ENCODE data around the gene MAPK4.

The MAPK4 gene

DNA sequence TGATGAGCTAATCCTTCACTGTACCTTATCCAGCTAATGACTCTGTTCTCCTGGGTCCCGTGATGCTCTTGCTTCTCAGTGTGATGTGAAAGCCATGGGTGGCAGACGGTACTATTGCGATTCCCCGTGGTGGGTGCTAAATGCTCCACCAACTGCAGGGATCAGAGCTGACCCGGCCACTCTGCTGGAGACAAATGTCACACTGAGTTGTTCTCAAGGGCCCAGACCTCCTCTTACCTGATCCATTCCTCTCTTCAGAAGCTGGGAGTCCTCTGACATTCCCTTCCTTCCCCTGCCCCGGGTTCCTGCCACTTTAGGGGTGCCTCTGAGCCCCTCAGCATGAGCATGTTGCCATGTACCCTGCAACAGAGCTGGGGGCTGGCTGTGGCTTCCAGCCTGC lies 105.1 kb downstream of the MAPK4 start:
- Histone ChIP-seq H3K27me3 (ENCODE audit: control insufficient read depth, insufficient read depth, low read length) (no peaks in the 10 kb centered on the region), H3K27ac (ENCODE audit: low read depth, low read length) (no peak overlapping the region), H3K9me3 (ENCODE audit: control insufficient read depth, insufficient read depth, low read length) (no peaks in the 10 kb centered on the region), H3K4me1 (ENCODE audit: control insufficient read depth, insufficient read depth, low read length) (no peaks in the 10 kb centered on the region), H3K4me3 (ENCODE audit: low read depth, low read length) (no peak overlapping the region), H3K36me3 (ENCODE audit: control insufficient read depth, insufficient read depth, low read length) (no peaks in the 10 kb centered on the region), H3K9ac (ENCODE audit: low read depth, low read length) (no peak overlapping the region)

DNA sequence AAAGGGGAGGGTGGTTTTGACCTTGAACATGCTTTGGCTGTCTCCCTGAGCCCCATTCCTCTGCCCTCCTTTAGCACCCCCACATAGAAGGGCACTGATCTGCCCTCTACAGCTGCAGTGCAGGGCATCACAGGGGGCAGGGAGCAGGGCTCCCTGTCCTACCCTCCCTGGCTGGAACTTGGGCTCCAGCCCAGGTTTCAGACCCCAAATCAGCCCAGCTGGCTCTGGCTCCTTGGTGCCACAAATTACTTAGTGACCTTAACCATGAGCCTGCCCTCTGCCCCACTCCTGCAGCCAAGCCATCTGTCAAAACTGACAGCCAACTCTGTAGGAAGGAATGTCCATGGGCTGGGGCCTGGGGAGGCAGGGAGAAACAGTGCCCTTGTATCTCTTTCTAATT lies 105.6 kb downstream of the MAPK4 start:
- H3K36me3 ChIP-seq (ENCODE audit: control insufficient read depth, insufficient read depth, low read length): no peaks in the 10 kb centered on the region
- no peak overlapping the region for H3K9ac ChIP-seq (ENCODE audit: low read depth, low read length)
- H3K27ac ChIP-seq (ENCODE audit: low read depth, low read length): no peak overlapping the region
- no peaks in the 10 kb centered on the region for H3K4me1 ChIP-seq (ENCODE audit: control insufficient read depth, insufficient read depth, low read length)
- no peaks in the 10 kb centered on the region for H3K9me3 ChIP-seq (ENCODE audit: control insufficient read depth, insufficient read depth, low read length)
- no peak overlapping the region for H3K4me3 ChIP-seq (ENCODE audit: low read depth, low read length)
- no peaks in the 10 kb centered on the region for H3K27me3 ChIP-seq (ENCODE audit: control insufficient read depth, insufficient read depth, low read length)

DNA sequence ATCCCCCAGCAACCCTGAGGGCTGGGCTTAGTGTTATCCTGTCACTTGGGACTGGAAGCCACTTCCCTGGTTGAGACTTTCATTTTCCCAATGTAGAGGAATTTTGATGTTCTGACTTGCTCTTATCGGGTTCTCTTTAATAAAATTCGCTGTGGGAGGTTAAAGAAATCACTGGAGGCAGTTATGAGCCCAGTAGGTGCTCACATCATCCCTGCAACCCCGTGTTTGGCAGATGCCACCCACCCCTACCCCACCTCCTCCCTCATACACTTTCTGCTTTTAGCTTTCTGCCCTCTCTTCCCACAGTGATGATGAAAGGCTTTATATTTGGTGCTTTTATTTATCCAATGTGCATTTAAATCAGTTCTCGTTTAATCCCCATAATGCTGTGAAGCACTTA lies 106.6 kb downstream of the MAPK4 start:
- Histone ChIP-seq H3K4me1 (ENCODE audit: control insufficient read depth, insufficient read depth, low read length) (no peaks in the 10 kb centered on the region), H3K27me3 (ENCODE audit: control insufficient read depth, insufficient read depth, low read length) (no peaks in the 10 kb centered on the region), H3K27ac (ENCODE audit: low read depth, low read length) (no peak overlapping the region), H3K36me3 (ENCODE audit: control insufficient read depth, insufficient read depth, low read length) (no peaks in the 10 kb centered on the region), H3K9me3 (ENCODE audit: control insufficient read depth, insufficient read depth, low read length) (no peaks in the 10 kb centered on the region), H3K4me3 (ENCODE audit: low read depth, low read length) (no peak overlapping the region), H3K9ac (ENCODE audit: low read depth, low read length) (no peak overlapping the region)

DNA sequence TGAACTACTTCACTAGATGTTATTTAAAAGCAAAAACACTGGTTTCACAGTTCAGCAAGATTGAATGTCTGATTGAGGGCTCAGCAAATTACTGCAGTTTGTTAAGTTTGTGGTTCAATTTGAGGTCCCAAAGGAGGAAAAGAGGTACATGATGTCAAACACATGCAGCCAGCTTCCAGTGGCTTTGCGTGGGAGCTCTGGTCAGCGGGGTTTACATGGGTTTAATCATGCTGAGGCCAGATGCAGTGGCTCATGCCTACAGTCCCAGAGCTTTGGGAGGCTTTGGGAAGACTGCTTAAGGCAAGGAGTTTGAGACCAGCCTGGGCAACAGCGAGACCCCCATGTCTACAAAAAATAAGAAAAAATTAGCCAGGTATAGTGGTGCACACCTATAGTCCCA lies 111.5 kb downstream of the MAPK4 start:
- no peak overlapping the region for H3K9ac ChIP-seq (ENCODE audit: low read depth, low read length)
- no peaks in the 10 kb centered on the region for H3K27me3 ChIP-seq (ENCODE audit: control insufficient read depth, insufficient read depth, low read length)
- no peaks in the 10 kb centered on the region for H3K36me3 ChIP-seq (ENCODE audit: control insufficient read depth, insufficient read depth, low read length)
- no peaks in the 10 kb centered on the region for H3K4me1 ChIP-seq (ENCODE audit: control insufficient read depth, insufficient read depth, low read length)
- no peaks in the 10 kb centered on the region for H3K9me3 ChIP-seq (ENCODE audit: control insufficient read depth, insufficient read depth, low read length)
- no peak overlapping the region for H3K4me3 ChIP-seq (ENCODE audit: low read depth, low read length)
- H3K27ac ChIP-seq (ENCODE audit: low read depth, low read length): no peak overlapping the region

DNA sequence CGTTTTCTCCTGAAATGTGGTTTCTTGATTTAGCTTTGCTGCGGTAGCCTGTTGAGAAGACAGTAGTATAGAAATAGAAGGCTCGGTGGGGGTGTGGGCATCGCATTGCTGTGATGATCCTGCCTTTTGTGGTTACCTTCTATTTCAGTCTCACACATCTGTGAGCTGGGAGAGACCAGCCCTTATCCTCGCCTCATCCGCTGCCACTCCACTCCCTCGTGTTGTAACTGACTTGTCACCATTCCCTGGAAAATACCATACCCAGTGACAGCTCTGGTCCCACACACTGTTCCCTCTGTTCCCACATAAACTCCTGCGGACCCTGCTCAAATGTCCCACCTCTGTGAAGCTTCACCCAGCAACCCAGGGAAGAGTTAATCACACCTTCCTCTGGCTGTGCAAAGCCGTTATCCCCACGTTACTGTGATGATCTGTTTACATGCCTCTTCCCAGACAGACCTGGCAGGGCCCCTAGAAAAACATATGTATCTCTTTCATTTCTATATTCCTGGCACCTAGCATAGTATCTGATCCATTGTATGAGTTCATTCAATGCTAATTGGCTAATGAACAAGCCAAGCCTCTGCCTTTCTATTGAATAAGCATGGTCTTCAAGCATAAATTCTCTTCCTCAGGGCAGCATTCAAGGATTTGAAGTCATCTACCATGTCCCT lies 114.6 kb downstream of the MAPK4 start:
- H3K9me3 ChIP-seq (ENCODE audit: control insufficient read depth, insufficient read depth, low read length): no peaks in the 10 kb centered on the region; the same call in 1 of the 2 replicates
- no peak overlapping the region for H3K4me3 ChIP-seq (ENCODE audit: low read depth, low read length)
- no peaks in the 10 kb centered on the region for H3K36me3 ChIP-seq (ENCODE audit: control insufficient read depth, insufficient read depth, low read length)
- H3K4me1 ChIP-seq (ENCODE audit: control insufficient read depth, insufficient read depth, low read length): no peaks in the 10 kb centered on the region
- H3K27ac ChIP-seq (ENCODE audit: low read depth, low read length): no peak overlapping the region
- H3K27me3 ChIP-seq (ENCODE audit: control insufficient read depth, insufficient read depth, low read length): no peaks in the 10 kb centered on the region
- no peak overlapping the region for H3K9ac ChIP-seq (ENCODE audit: low read depth, low read length)

DNA sequence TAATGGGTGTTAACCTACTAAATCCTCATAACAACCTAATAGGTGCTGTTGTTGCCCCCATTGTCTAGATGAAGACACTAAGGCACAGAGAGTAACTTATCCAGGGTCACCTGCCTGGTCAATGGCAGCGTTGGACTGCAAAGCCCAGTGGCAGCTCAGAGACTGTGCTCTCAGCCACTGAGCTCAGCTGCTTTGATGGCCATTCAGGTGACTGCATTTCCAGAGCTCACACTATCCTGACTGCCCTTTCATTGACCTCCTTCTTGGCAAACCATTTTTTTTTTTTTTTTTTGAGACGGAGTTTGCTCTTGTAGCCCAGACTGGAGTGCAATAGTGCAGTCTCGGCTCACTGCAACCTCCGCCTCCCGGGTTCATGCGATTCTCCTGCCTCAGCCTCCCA lies 115.2 kb downstream of the MAPK4 start:
- no peak overlapping the region for H3K4me3 ChIP-seq (ENCODE audit: low read depth, low read length)
- H3K36me3 ChIP-seq (ENCODE audit: control insufficient read depth, insufficient read depth, low read length): no peaks in the 10 kb centered on the region
- H3K4me1 ChIP-seq (ENCODE audit: control insufficient read depth, insufficient read depth, low read length): no peaks in the 10 kb centered on the region
- H3K9ac ChIP-seq (ENCODE audit: low read depth, low read length): no peak overlapping the region
- H3K9me3 ChIP-seq (ENCODE audit: control insufficient read depth, insufficient read depth, low read length): no peaks in the 10 kb centered on the region; the same call in 1 of the 2 replicates
- H3K27ac ChIP-seq (ENCODE audit: low read depth, low read length): no peak overlapping the region
- H3K27me3 ChIP-seq (ENCODE audit: control insufficient read depth, insufficient read depth, low read length): no peaks in the 10 kb centered on the region

DNA sequence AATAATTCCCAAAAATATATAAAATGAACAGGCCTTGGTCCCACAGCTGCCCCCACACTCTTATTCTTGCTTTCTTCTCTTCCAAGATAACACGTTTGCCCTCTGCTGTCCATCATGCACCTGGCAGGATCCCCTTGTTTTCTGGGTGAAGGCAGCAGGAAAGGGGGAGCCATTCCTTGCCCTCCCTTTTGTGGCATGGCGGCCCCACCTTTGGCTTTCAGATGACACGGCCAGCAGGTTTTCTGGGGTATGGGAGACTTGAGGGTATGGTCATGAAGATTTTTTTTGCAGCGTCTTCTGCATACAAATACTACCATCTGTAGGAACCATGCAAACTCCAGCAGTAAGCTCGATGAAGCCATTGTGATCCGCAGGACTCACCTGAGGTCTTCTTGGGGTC lies 118.8 kb downstream of the MAPK4 start:
- H3K4me1 ChIP-seq (ENCODE audit: control insufficient read depth, insufficient read depth, low read length): no peaks in the 10 kb centered on the region
- H3K9ac ChIP-seq (ENCODE audit: low read depth, low read length): no peak overlapping the region
- H3K36me3 ChIP-seq (ENCODE audit: control insufficient read depth, insufficient read depth, low read length): no peaks in the 10 kb centered on the region
- H3K27me3 ChIP-seq (ENCODE audit: control insufficient read depth, insufficient read depth, low read length): no peaks in the 10 kb centered on the region
- H3K9me3 ChIP-seq (ENCODE audit: control insufficient read depth, insufficient read depth, low read length): no peaks in the 10 kb centered on the region; the same call in 1 of the 2 replicates
- no peak overlapping the region for H3K27ac ChIP-seq (ENCODE audit: low read depth, low read length)
- no peak overlapping the region for H3K4me3 ChIP-seq (ENCODE audit: low read depth, low read length)

DNA sequence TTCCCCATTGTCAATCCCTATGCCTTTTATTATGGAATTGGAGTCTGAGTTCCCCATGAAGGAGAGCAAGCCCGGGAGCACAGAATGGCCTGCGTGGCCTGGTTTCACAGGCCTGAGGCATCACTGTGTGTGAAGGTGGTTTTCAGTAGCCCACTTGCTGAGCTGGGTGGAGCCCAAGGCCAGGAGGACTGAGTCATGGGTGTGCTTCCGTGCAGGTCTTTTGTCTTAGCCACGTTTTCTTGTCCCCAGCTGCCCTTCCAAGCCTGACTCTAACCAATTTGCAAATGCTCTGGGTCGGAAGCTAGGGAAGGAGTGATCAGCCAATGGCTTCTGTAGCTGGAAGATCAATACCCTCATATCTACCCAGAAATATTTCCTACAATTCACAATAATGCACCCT lies 119.2 kb downstream of the MAPK4 start:
- no peak overlapping the region for H3K27ac ChIP-seq (ENCODE audit: low read depth, low read length)

DNA sequence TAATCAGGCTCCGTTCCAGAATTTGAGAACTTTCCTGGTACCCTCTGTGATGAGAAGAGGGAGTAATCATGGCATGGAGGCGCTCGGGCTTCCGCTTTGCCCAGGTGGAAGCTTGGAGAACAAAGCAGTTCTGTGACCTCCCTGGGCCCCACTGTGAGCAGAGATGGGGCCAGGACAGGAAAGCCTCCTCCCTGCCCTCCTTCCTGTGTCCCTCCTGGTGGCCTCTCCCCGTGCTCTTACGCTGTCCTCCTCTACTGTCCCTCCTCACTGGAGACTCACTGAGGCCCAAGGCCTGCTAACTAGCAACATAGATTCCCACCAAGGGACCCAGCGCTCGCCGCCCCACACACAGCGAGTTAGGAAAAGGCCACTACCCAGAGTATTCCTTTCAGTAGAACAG lies 119.8 kb downstream of the MAPK4 start:
- H3K27ac ChIP-seq (ENCODE audit: low read depth, low read length): no peak overlapping the region
- H3K27me3 ChIP-seq (ENCODE audit: control insufficient read depth, insufficient read depth, low read length): no peaks in the 10 kb centered on the region

More for the DNA sequence above, 119.2 kb downstream of the MAPK4 start:
- no peaks in the 10 kb centered on the region for H3K4me1 ChIP-seq (ENCODE audit: control insufficient read depth, insufficient read depth, low read length)
- no peaks in the 10 kb centered on the region; the same call in 1 of the 2 replicates for H3K9me3 ChIP-seq (ENCODE audit: control insufficient read depth, insufficient read depth, low read length)
- no peaks in the 10 kb centered on the region for H3K36me3 ChIP-seq (ENCODE audit: control insufficient read depth, insufficient read depth, low read length)
- no peak overlapping the region for H3K9ac ChIP-seq (ENCODE audit: low read depth, low read length)
- no peak overlapping the region for H3K4me3 ChIP-seq (ENCODE audit: low read depth, low read length)
- H3K27me3 ChIP-seq (ENCODE audit: control insufficient read depth, insufficient read depth, low read length): no peaks in the 10 kb centered on the region

DNA sequence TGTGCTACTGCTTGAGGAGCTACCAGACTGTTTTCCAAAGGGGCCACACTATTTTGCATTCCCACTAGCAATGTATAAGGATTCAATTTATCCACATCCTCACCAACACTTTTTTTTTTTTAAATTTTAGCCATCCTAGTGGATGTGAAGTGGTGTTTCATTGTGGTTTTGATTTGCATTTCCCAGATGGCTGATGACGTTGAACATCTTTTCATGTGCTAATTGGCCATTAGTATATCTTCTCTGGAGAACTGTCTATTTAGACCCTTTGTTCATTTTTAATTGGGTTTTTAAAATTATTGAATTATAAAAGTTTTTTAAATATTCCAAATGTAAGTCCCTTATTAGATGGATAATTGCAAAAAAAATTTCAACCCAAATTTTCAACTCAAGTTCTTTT lies 121.1 kb downstream of the MAPK4 start:
- Histone ChIP-seq H3K36me3 (ENCODE audit: control insufficient read depth, insufficient read depth, low read length) (no peaks in the 10 kb centered on the region), H3K4me3 (ENCODE audit: low read depth, low read length) (no peak overlapping the region), H3K27ac (ENCODE audit: low read depth, low read length) (no peak overlapping the region), H3K9ac (ENCODE audit: low read depth, low read length) (no peak overlapping the region), H3K9me3 (ENCODE audit: control insufficient read depth, insufficient read depth, low read length) (no peaks in the 10 kb centered on the region; the same call in 1 of the 2 replicates), H3K27me3 (ENCODE audit: control insufficient read depth, insufficient read depth, low read length) (no peaks in the 10 kb centered on the region), H3K4me1 (ENCODE audit: control insufficient read depth, insufficient read depth, low read length) (no peaks in the 10 kb centered on the region)

More for the DNA sequence above, 119.8 kb downstream of the MAPK4 start:
- Histone ChIP-seq H3K4me3 (ENCODE audit: low read depth, low read length) (no peak overlapping the region), H3K9me3 (ENCODE audit: control insufficient read depth, insufficient read depth, low read length) (no peaks in the 10 kb centered on the region; the same call in 1 of the 2 replicates), H3K4me1 (ENCODE audit: control insufficient read depth, insufficient read depth, low read length) (no peaks in the 10 kb centered on the region), H3K9ac (ENCODE audit: low read depth, low read length) (no peak overlapping the region), H3K36me3 (ENCODE audit: control insufficient read depth, insufficient read depth, low read length) (no peaks in the 10 kb centered on the region)

DNA sequence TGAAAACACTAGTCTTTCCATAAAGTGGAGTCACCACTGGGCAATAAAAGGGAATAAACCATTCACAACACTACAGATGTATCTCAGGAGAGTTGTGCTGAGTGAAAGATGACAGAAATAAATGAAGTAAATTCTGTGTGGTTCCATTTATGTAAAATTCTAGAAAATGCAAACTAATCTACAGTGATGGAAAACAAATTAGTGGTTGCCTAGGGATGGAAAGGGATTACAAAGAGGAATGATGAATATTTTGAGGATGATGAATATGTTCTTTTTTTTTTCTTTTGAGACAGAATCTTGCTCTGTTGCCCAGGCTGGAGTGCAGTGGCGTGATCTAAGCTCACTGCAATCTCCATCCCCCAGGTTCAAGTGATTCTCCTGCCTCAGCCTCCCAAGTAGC lies 123.0 kb downstream of the MAPK4 start:
- Histone ChIP-seq H3K27me3 (ENCODE audit: control insufficient read depth, insufficient read depth, low read length) (no peaks in the 10 kb centered on the region), H3K27ac (ENCODE audit: low read depth, low read length) (no peak overlapping the region), H3K36me3 (ENCODE audit: control insufficient read depth, insufficient read depth, low read length) (no peaks in the 10 kb centered on the region), H3K9ac (ENCODE audit: low read depth, low read length) (no peak overlapping the region), H3K4me3 (ENCODE audit: low read depth, low read length) (no peak overlapping the region), H3K9me3 (ENCODE audit: control insufficient read depth, insufficient read depth, low read length) (no peaks in the 10 kb centered on the region), H3K4me1 (ENCODE audit: control insufficient read depth, insufficient read depth, low read length) (no peaks in the 10 kb centered on the region)

All from HUES48 (cell line).